GM21529 (cell line): Measurements from ENCODE around the gene LRRC71.
"Not testable (repeated sequence)": the region's sequence is repeated elsewhere in the genome, so short reads cannot be mapped to it uniquely, and the experiment has no call there.

ENCODE experiments used
- ATAC-seq: cut with Tn5 transposase; IDR thresholded peaks from one replicate; pipeline ENCODE4 v1.9.1; 2021; ENCODE audit not compliant: unreplicated experiment

The LRRC71 gene

GRCh38 chr1:156926695-156927094 lies 6.3 kb downstream of the LRRC71 start:
- not testable (repeated sequence) for ATAC-seq

- no peak for ATAC-seq
Observed at GRCh38 chr1:156927215-156928042, 7.0 kb downstream of the LRRC71 start.

GRCh38 chr1:156928043-156928602 lies 7.7 kb downstream of the LRRC71 start:
- no peak for ATAC-seq

GRCh38 chr1:156929596-156930238 lies 9.3 kb downstream of the LRRC71 start:
- no peak for ATAC-seq

GRCh38 chr1:156930483-156930882 lies 10.1 kb downstream of the LRRC71 start:
- no peak for ATAC-seq

GRCh38 chr1:156931211-156931952 lies 10.9 kb downstream of the LRRC71 start:
- no peak for ATAC-seq

GRCh38 chr1:156931974-156932710 lies 11.7 kb downstream of the LRRC71 start:
- ATAC-seq = no peak

GRCh38 chr1:156933136-156933535 lies 12.7 kb downstream of the LRRC71 start:
- ATAC-seq = no peak

- ATAC-seq = no peak
Observed at GRCh38 chr1:156935505-156936128, 15.2 kb downstream of the LRRC71 start.

- ATAC-seq = no peak
Observed at GRCh38 chr1:156936191-156936590, 15.8 kb downstream of the LRRC71 start.

GRCh38 chr1:156936721-156937220 lies 16.3 kb downstream of the LRRC71 start:
- ATAC-seq = no peak

- no peak for ATAC-seq
Observed at GRCh38 chr1:156937883-156938282, 17.5 kb downstream of the LRRC71 start.

- no peak for ATAC-seq
Observed at GRCh38 chr1:156938813-156939212, 18.4 kb downstream of the LRRC71 start.

GRCh38 chr1:156939786-156940334 lies 19.4 kb downstream of the LRRC71 start:
- ATAC-seq = no peak

- no peak for ATAC-seq
Observed at GRCh38 chr1:156941675-156942074, 21.2 kb downstream of the LRRC71 start.

GRCh38 chr1:156942176-156942575 lies 21.7 kb downstream of the LRRC71 start:
- no peak for ATAC-seq

GRCh38 chr1:156942576-156942975 lies 22.1 kb downstream of the LRRC71 start:
- ATAC-seq = no peak

- no peak for ATAC-seq
Observed at GRCh38 chr1:156943756-156944155, 23.3 kb downstream of the LRRC71 start.

- ATAC-seq = no peak
Observed at GRCh38 chr1:156944268-156944667, 23.8 kb downstream of the LRRC71 start.

- no peak for ATAC-seq
Observed at GRCh38 chr1:156944848-156945247, 24.4 kb downstream of the LRRC71 start.
